GM20431 (cell line): ENCODE results near the gene SDS.

Experiments
- in situ Hi-C: fragments of 300-500 bp; cut with MseI, MboI; formaldehyde crosslinking; loops from one replicate; pipeline ENCODE4 v1.15.0; 2020; ENCODE audit warnings: low sequenced_read_pairs; ENCODE audit not compliant: unreplicated experiment

The SDS gene

GRCh38 chr12:113428482-113428881, 24.8 kb upstream of the SDS start:
- in situ Hi-C loops, result loop anchor here (25.0 kb wide), 1 partner anchor 484 kb away; no protein-coding TSS in a partner anchor

GRCh38 chr12:113427882-113428281, 24.2 kb upstream of the SDS start:
- in situ Hi-C loops, result loop anchor here (25.0 kb wide), 1 partner anchor 484 kb away; no protein-coding TSS in a partner anchor

- in situ Hi-C loops, result loop anchor here (25.0 kb wide), 1 partner anchor 486 kb away; no protein-coding TSS in a partner anchor
Observed at GRCh38 chr12:113425960-113426453, 22.3 kb upstream of the SDS start.

- in situ Hi-C loops, result loop anchor here (25.0 kb wide), 1 partner anchor 487 kb away; no protein-coding TSS in a partner anchor
Observed at GRCh38 chr12:113424915-113425823, 21.5 kb upstream of the SDS start.

GRCh38 chr12:113424456-113424855, 20.8 kb upstream of the SDS start:
- in situ Hi-C loops, result no loop called here

GRCh38 chr12:113422886-113423669, 19.4 kb upstream of the SDS start:
- in situ Hi-C loops, result no loop called here

- in situ Hi-C loops, result no loop called here
Observed at GRCh38 chr12:113422030-113422885, 18.6 kb upstream of the SDS start, which contains the start of gene SDSL. SDSL (plus strand) TSS chr12:113422380; CDS start chr12:113427983, 5,603 bp downstream.

GRCh38 chr12:113420996-113421595, 17.4 kb upstream of the SDS start:
- in situ Hi-C loops, result no loop called here

- in situ Hi-C loops, result no loop called here
Observed at GRCh38 chr12:113418213-113418879, 14.7 kb upstream of the SDS start.

GRCh38 chr12:113416091-113416754, 12.5 kb upstream of the SDS start:
- in situ Hi-C loops, result no loop called here

GRCh38 chr12:113414519-113415038, 10.9 kb upstream of the SDS start:
- in situ Hi-C loops, result no loop called here

GRCh38 chr12:113413488-113413939, 9.8 kb upstream of the SDS start:
- in situ Hi-C loops, result no loop called here

GRCh38 chr12:113409462-113410124, 5.9 kb upstream of the SDS start:
- in situ Hi-C loops, result no loop called here

- in situ Hi-C loops, result no loop called here
Observed at GRCh38 chr12:113408756-113409298, 5.1 kb upstream of the SDS start.

- in situ Hi-C loops, result no loop called here
Observed at GRCh38 chr12:113407931-113408600, 4.4 kb upstream of the SDS start.

GRCh38 chr12:113405694-113406093, 2.0 kb upstream of the SDS start:
- in situ Hi-C loops, result no loop called here
